Activated naive CD8-positive, alpha-beta T cell (primary cell): Measurements from ENCODE around the gene PLXNA2.

Source experiments
- H3K27ac Mint-ChIP-seq: one replicate; pipeline ENCODE4 v1.8.0; 2021; ENCODE audit warnings: mixed read lengths
- H3K27me3 Mint-ChIP-seq: one replicate; pipeline ENCODE4 v1.8.0; 2021; ENCODE audit warnings: mixed read lengths
- H3K36me3 Mint-ChIP-seq: one replicate; pipeline ENCODE4 v1.8.0; 2021; ENCODE audit warnings: mixed read lengths
- H3K4me1 Mint-ChIP-seq: one replicate; pipeline ENCODE4 v1.8.0; 2021; ENCODE audit warnings: low read depth, mixed read lengths
- H3K4me3 Mint-ChIP-seq: one replicate; pipeline ENCODE4 v1.8.0; 2021; ENCODE audit warnings: mild to moderate bottlenecking, mixed read lengths
- H3K9me3 Mint-ChIP-seq: one replicate; pipeline ENCODE4 v1.8.0; 2021; ENCODE audit warnings: low read depth, mixed read lengths

The PLXNA2 gene

GRCh38 chr1:208243967-208244916, at the start of gene PLXNA2:
TSS of gene PLXNA2 (minus strand) at chr1:208244384. CDS start at chr1:208217922, 26,462 bp downstream.
- no peaks in the 10 kb centered on the region for H3K9me3 Mint-ChIP-seq
- peaks cover 7% of the 10 kb centered on the region for H3K4me1 Mint-ChIP-seq
- peaks cover 13% of the 10 kb centered on the region for H3K27me3 Mint-ChIP-seq
- peak within 1 kb of the TSS; percentile 2 for H3K27ac Mint-ChIP-seq
- H3K36me3 Mint-ChIP-seq, result no peaks in the 10 kb centered on the region
- peak within 1 kb of the TSS; percentile 85 for H3K4me3 Mint-ChIP-seq

- H3K9me3 Mint-ChIP-seq, result no peaks in the 10 kb centered on the region
- H3K36me3 Mint-ChIP-seq, result no peaks in the 10 kb centered on the region
- no peak overlapping the region for H3K27ac Mint-ChIP-seq
- H3K27me3 Mint-ChIP-seq, result peaks cover 6% of the 10 kb centered on the region
- H3K4me3 Mint-ChIP-seq, result no peak overlapping the region
- no peaks in the 10 kb centered on the region for H3K4me1 Mint-ChIP-seq
These were observed 48.7 kb upstream of the PLXNA2 start for GRCh38 chr1:208292908-208293307.

- Mint-ChIP-seq H3K4me1 (no peaks in the 10 kb centered on the region), H3K9me3 (no peaks in the 10 kb centered on the region), H3K4me3 (no peak overlapping the region), H3K27ac (no peak overlapping the region), H3K36me3 (no peaks in the 10 kb centered on the region), H3K27me3 (peaks cover 6% of the 10 kb centered on the region)
These were observed 47.9 kb upstream of the PLXNA2 start for GRCh38 chr1:208291923-208292711.

GRCh38 chr1:208291129-208291528, 46.9 kb upstream of the PLXNA2 start:
- Mint-ChIP-seq H3K27ac (no peak overlapping the region), H3K4me3 (no peak overlapping the region), H3K36me3 (no peaks in the 10 kb centered on the region), H3K4me1 (no peaks in the 10 kb centered on the region), H3K9me3 (no peaks in the 10 kb centered on the region), H3K27me3 (peaks cover 9% of the 10 kb centered on the region)

- H3K27ac Mint-ChIP-seq, result no peak overlapping the region
- H3K4me3 Mint-ChIP-seq, result no peak overlapping the region
- H3K27me3 Mint-ChIP-seq, result peaks cover 7% of the 10 kb centered on the region
- no peaks in the 10 kb centered on the region for H3K36me3 Mint-ChIP-seq
- H3K9me3 Mint-ChIP-seq, result no peaks in the 10 kb centered on the region
- H3K4me1 Mint-ChIP-seq, result no peaks in the 10 kb centered on the region
These were observed 45.5 kb upstream of the PLXNA2 start for GRCh38 chr1:208289716-208290115.

- no peaks in the 10 kb centered on the region for H3K4me1 Mint-ChIP-seq
- no peaks in the 10 kb centered on the region for H3K9me3 Mint-ChIP-seq
- no peak overlapping the region for H3K27ac Mint-ChIP-seq
- H3K4me3 Mint-ChIP-seq, result no peak overlapping the region
- no peaks in the 10 kb centered on the region for H3K36me3 Mint-ChIP-seq
- peaks cover 7% of the 10 kb centered on the region for H3K27me3 Mint-ChIP-seq
These were observed 44.3 kb upstream of the PLXNA2 start for GRCh38 chr1:208288495-208288894.

GRCh38 chr1:208280681-208281450, 36.7 kb upstream of the PLXNA2 start:
- Mint-ChIP-seq H3K4me1 (no peaks in the 10 kb centered on the region), H3K27ac (no peak overlapping the region), H3K9me3 (no peaks in the 10 kb centered on the region), H3K27me3 (peaks cover 9% of the 10 kb centered on the region), H3K36me3 (no peaks in the 10 kb centered on the region), H3K4me3 (no peak overlapping the region)

GRCh38 chr1:208279826-208280588, 35.8 kb upstream of the PLXNA2 start:
- no peaks in the 10 kb centered on the region for H3K4me1 Mint-ChIP-seq
- no peaks in the 10 kb centered on the region for H3K36me3 Mint-ChIP-seq
- no peak overlapping the region for H3K27ac Mint-ChIP-seq
- no peak overlapping the region for H3K4me3 Mint-ChIP-seq
- no peaks in the 10 kb centered on the region for H3K9me3 Mint-ChIP-seq
- H3K27me3 Mint-ChIP-seq, result peaks cover 9% of the 10 kb centered on the region

GRCh38 chr1:208278638-208279037, 34.5 kb upstream of the PLXNA2 start:
- H3K27ac Mint-ChIP-seq, result no peak overlapping the region
- H3K4me3 Mint-ChIP-seq, result no peak overlapping the region
- peaks cover 7% of the 10 kb centered on the region for H3K27me3 Mint-ChIP-seq
- no peaks in the 10 kb centered on the region for H3K9me3 Mint-ChIP-seq
- no peaks in the 10 kb centered on the region for H3K4me1 Mint-ChIP-seq
- no peaks in the 10 kb centered on the region for H3K36me3 Mint-ChIP-seq

- Mint-ChIP-seq H3K27me3 (peaks cover 3% of the 10 kb centered on the region), H3K4me3 (no peak overlapping the region), H3K4me1 (no peaks in the 10 kb centered on the region), H3K36me3 (no peaks in the 10 kb centered on the region), H3K27ac (no peak overlapping the region), H3K9me3 (no peaks in the 10 kb centered on the region)
These were observed 32.7 kb upstream of the PLXNA2 start for GRCh38 chr1:208276757-208277435.

GRCh38 chr1:208275083-208275482, 30.9 kb upstream of the PLXNA2 start:
- no peak overlapping the region for H3K4me3 Mint-ChIP-seq
- no peaks in the 10 kb centered on the region for H3K4me1 Mint-ChIP-seq
- no peaks in the 10 kb centered on the region for H3K36me3 Mint-ChIP-seq
- peaks cover 7% of the 10 kb centered on the region for H3K27me3 Mint-ChIP-seq
- no peak overlapping the region for H3K27ac Mint-ChIP-seq
- no peaks in the 10 kb centered on the region for H3K9me3 Mint-ChIP-seq

- Mint-ChIP-seq H3K27me3 (peaks cover 13% of the 10 kb centered on the region), H3K27ac (no peak overlapping the region)
These were observed 29.3 kb upstream of the PLXNA2 start for GRCh38 chr1:208273386-208274017.

GRCh38 chr1:208272713-208273112, 28.5 kb upstream of the PLXNA2 start:
- Mint-ChIP-seq H3K36me3 (no peaks in the 10 kb centered on the region), H3K4me1 (no peaks in the 10 kb centered on the region), H3K9me3 (no peaks in the 10 kb centered on the region), H3K27ac (no peak overlapping the region), H3K4me3 (no peak overlapping the region), H3K27me3 (peaks cover 15% of the 10 kb centered on the region)

More at GRCh38 chr1:208273386-208274017, 29.3 kb upstream of the PLXNA2 start:
- Mint-ChIP-seq H3K9me3 (no peaks in the 10 kb centered on the region), H3K4me3 (no peak overlapping the region), H3K36me3 (no peaks in the 10 kb centered on the region), H3K4me1 (no peaks in the 10 kb centered on the region)
